Bronchial epithelial cell (primary cell): Measurements from ENCODE around the gene IQSEC1. TPM values are rescaled to one million over a fixed set of nuclear protein-coding genes. Genes with fewer than 3 reads are reported as not detected.

Source experiments
- DNase-seq: peaks from one replicate; pipeline ENCODE4 v3.0.0-alpha.2; 2010; ENCODE audit warnings: low read depth
- FAIRE-seq: peaks from 2 replicates; lab custom pipeline; 2011; peaks lifted over from hg19 to GRCh38; lab: Jason Lieb, UNC
- H3K27me3 ChIP-seq: 2 replicates; pipeline ENCODE4 v1.5.1; 2011; ENCODE audit warnings: low read length; ENCODE audit not compliant: control insufficient read depth, insufficient read depth
- H3K36me3 ChIP-seq: 2 replicates; pipeline ENCODE4 v1.5.1; 2011; ENCODE audit warnings: low read length; ENCODE audit not compliant: control insufficient read depth, insufficient read depth
- H3K4me3 ChIP-seq: 2 replicates; pipeline ENCODE4 v1.5.1; 2011; ENCODE audit warnings: mild to moderate bottlenecking, low read depth, low read length, control low read depth
- CTCF ChIP-seq: IDR thresholded peaks from 2 replicates; pipeline ENCODE4 v1.5.1; 2011; ENCODE audit warnings: mild to moderate bottlenecking, moderate library complexity, low read length, control low read depth, inconsistent platforms; ENCODE audit not compliant: insufficient read depth, severe bottlenecking
- total RNA-seq: library from RNA; depleted of rRNA; stranded (reverse); fragments of >200 nt; gene quantifications from 2 replicates; pipeline ENCODE4 v1.2.1, GENCODE V29; 2014

The IQSEC1 gene
- total RNA-seq, 1 donor from 2014 or later, result 6.6 TPM

GRCh38 chr3:12916159-12916558 is 157.1 kb downstream of the IQSEC1 start:
- H3K36me3 ChIP-seq, result peaks cover 10% of the 10 kb centered on the region
- FAIRE-seq (no peak), DNase-seq (no peak)

GRCh38 chr3:12914088-12914487 is 159.1 kb downstream of the IQSEC1 start:
- no peak for TF ChIP-seq CTCF
- no peak for DNase-seq
- FAIRE-seq, result no peak

More at GRCh38 chr3:12916159-12916558, 157.1 kb downstream of the IQSEC1 start:
- Histone ChIP-seq H3K4me3 (no peak overlapping the region), H3K27me3 (no peaks in the 10 kb centered on the region)
- TF ChIP-seq CTCF, result no peak

GRCh38 chr3:12911881-12912415 is 161.3 kb downstream of the IQSEC1 start:
- FAIRE-seq, result no peak
- peaks cover 13% of the 10 kb centered on the region for H3K36me3 ChIP-seq
- no peak for TF ChIP-seq CTCF
- no peak overlapping the region for H3K4me3 ChIP-seq
- H3K27me3 ChIP-seq, result no peaks in the 10 kb centered on the region
- no peak for DNase-seq

More at GRCh38 chr3:12914088-12914487, 159.1 kb downstream of the IQSEC1 start:
- no peak overlapping the region for H3K4me3 ChIP-seq
- H3K36me3 ChIP-seq, result peaks cover 10% of the 10 kb centered on the region
- no peaks in the 10 kb centered on the region for H3K27me3 ChIP-seq

- H3K36me3 ChIP-seq, result peaks cover 17% of the 10 kb centered on the region
- FAIRE-seq (no peak), DNase-seq (no peak)
- no peak overlapping the region for H3K4me3 ChIP-seq
- TF ChIP-seq CTCF, result no peak
- no peaks in the 10 kb centered on the region for H3K27me3 ChIP-seq
Measured at GRCh38 chr3:12910356-12911099, 162.7 kb downstream of the IQSEC1 start.

- TF ChIP-seq CTCF, result no peak
- DNase-seq (no peak), FAIRE-seq (no peak)
- Histone ChIP-seq H3K4me3 (no peak overlapping the region), H3K36me3 (peaks cover 17% of the 10 kb centered on the region), H3K27me3 (no peaks in the 10 kb centered on the region)
Measured at GRCh38 chr3:12909710-12910109, 163.5 kb downstream of the IQSEC1 start.

- Histone ChIP-seq H3K36me3 (peaks cover 17% of the 10 kb centered on the region), H3K4me3 (no peak overlapping the region), H3K27me3 (no peaks in the 10 kb centered on the region)
- DNase-seq, result no peak
- FAIRE-seq, result peak; percentile 81
- TF ChIP-seq CTCF, result no peak
Measured at GRCh38 chr3:12908859-12909258, 164.4 kb downstream of the IQSEC1 start.
